C4-2B (cell line): ENCODE measurements around the gene TXNDC17.

Experiments used
- CTCF ChIP-seq: fragments of 450-650 bp; conservative IDR thresholded peaks from 2 replicates; pipeline ENCODE4 v1.5.1; 2017; ENCODE audit warnings: mild to moderate bottlenecking
- ZFX ChIP-seq: fragments of 450-650 bp; IDR thresholded peaks from 2 replicates; pipeline ENCODE4 v1.6.1; 2017

DNA sequence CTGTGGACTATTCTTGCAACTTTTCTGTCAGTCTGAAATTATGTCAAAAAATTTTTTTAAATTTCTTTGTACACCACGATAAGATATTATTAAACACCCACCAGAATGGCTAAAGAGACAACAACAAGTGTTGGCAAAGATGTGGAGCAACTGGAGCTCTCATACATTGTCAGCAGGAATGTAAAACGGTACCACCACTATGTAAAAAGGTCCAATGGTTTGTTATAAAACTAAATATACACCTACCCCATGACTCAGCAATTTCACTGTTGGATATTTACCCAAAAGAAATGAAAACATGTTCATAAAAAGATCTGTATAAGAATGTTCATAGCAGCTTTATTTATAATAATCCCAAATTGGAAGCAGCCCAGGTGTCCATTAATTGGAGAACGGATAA lies 7.6 kb upstream of the TXNDC17 start:
- TF ChIP-seq CTCF = no peak
- no peak for TF ChIP-seq ZFX
